Urothelium cell line (cell line): Measurements from ENCODE around the gene RHOF.
"Not testable (repeated sequence)": the region's sequence is repeated elsewhere in the genome, so short reads cannot be mapped to it uniquely, and the experiment has no call there.

Experiments used
- DNase-seq: peaks from one replicate; pipeline ENCODE4 v3.0.0; 2011; ENCODE audit warnings: low spot score, mixed read lengths
- FAIRE-seq: peaks from 2 replicates; lab custom pipeline; 2011; peaks lifted over from hg19 to GRCh38; lab: Jason Lieb, UNC

The RHOF gene

GRCh38 chr12:121793838-121794533, 498 bp upstream of the RHOF start:
- peak; percentile 89 for DNase-seq
- FAIRE-seq = no peak

GRCh38 chr12:121792607-121793439, 665 bp downstream of the RHOF start:
- no peak for DNase-seq
- no peak for FAIRE-seq

- FAIRE-seq = no peak
- no peak for DNase-seq
Observed at GRCh38 chr12:121791671-121792551, 1.6 kb downstream of the RHOF start.

- not testable (repeated sequence) for FAIRE-seq, DNase-seq
Observed at GRCh38 chr12:121790785-121791184, 2.7 kb downstream of the RHOF start.

GRCh38 chr12:121789800-121790728, 3.4 kb downstream of the RHOF start:
- DNase-seq (peak; percentile 68), FAIRE-seq (no peak)

GRCh38 chr12:121789233-121789781, 4.2 kb downstream of the RHOF start:
- no peak for FAIRE-seq
- no peak for DNase-seq

GRCh38 chr12:121788176-121788818, 5.2 kb downstream of the RHOF start:
- DNase-seq (no peak), FAIRE-seq (no peak)

- FAIRE-seq (no peak), DNase-seq (no peak)
Observed at GRCh38 chr12:121787063-121788025, 6.1 kb downstream of the RHOF start.

- peak; percentile 87 for DNase-seq
- no peak for FAIRE-seq
Observed at GRCh38 chr12:121786440-121786825, 7.1 kb downstream of the RHOF start.

- DNase-seq (peak; percentile 67), FAIRE-seq (no peak)
Observed at GRCh38 chr12:121784460-121784859, 9.0 kb downstream of the RHOF start.

- no peak for DNase-seq
- no peak for FAIRE-seq
Observed at GRCh38 chr12:121783766-121784165, 9.7 kb downstream of the RHOF start.

- no peak for FAIRE-seq
- DNase-seq = no peak
Observed at GRCh38 chr12:121781998-121782979, 11.2 kb downstream of the RHOF start.

- no peak for DNase-seq
- FAIRE-seq = no peak
Observed at GRCh38 chr12:121781484-121781997, 11.9 kb downstream of the RHOF start.

- no peak for DNase-seq
- no peak for FAIRE-seq
Observed at GRCh38 chr12:121780429-121780828, 13.1 kb downstream of the RHOF start.

- FAIRE-seq = no peak
- no peak for DNase-seq
Observed at GRCh38 chr12:121779422-121779895, 14.0 kb downstream of the RHOF start.

- DNase-seq (no peak), FAIRE-seq (no peak)
Observed at GRCh38 chr12:121778567-121779421, 14.7 kb downstream of the RHOF start.
